AG10803 (cell line): ENCODE results near the gene LLCFC1.
"Not testable (repeated sequence)": the region's sequence is repeated elsewhere in the genome, so short reads cannot be mapped to it uniquely, and the experiment has no call there.

Source experiments
- DNase-seq: peaks from one replicate; pipeline ENCODE4 v3.0.0; 2010; ENCODE audit warnings: low read depth
- H3K4me3 ChIP-seq: 2 replicates; pipeline ENCODE4 v1.5.1; 2011; ENCODE audit warnings: mild to moderate bottlenecking, low read length, control low read depth
- TF ChIP-seq, protein P1 (sequence below): conservative IDR thresholded peaks from 2 replicates; pipeline ENCODE4 v1.5.1; 2011; ENCODE audit warnings: mild to moderate bottlenecking, low read length, control low read depth, inconsistent platforms

LLCFC1 gene

DNA sequence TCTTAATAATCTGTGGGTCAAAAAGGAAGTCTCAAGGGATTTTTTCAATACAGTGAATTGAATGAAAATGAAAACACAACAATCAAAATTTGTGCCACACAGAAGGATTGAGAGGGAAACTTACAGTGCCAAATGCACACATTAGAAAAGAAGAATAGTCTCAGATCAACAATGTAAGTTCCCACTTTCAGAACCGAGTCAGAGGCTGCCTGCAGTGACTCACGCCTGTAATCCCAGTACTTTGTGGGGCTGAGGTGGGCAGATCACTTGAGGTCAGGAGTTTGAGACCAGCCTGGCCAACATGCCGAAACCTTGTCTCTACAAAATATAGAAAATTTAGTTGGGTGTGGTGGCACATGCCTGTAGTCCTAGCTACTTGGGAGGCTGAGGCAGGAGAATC is 35.3 kb downstream of the LLCFC1 start:
- H3K4me3 ChIP-seq: no peak overlapping the region
- TF ChIP-seq, protein P1, sequence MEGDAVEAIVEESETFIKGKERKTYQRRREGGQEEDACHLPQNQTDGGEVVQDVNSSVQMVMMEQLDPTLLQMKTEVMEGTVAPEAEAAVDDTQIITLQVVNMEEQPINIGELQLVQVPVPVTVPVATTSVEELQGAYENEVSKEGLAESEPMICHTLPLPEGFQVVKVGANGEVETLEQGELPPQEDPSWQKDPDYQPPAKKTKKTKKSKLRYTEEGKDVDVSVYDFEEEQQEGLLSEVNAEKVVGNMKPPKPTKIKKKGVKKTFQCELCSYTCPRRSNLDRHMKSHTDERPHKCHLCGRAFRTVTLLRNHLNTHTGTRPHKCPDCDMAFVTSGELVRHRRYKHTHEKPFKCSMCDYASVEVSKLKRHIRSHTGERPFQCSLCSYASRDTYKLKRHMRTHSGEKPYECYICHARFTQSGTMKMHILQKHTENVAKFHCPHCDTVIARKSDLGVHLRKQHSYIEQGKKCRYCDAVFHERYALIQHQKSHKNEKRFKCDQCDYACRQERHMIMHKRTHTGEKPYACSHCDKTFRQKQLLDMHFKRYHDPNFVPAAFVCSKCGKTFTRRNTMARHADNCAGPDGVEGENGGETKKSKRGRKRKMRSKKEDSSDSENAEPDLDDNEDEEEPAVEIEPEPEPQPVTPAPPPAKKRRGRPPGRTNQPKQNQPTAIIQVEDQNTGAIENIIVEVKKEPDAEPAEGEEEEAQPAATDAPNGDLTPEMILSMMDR: no peak

GRCh38 chr7:142978402-142978801 is 39.1 kb downstream of the LLCFC1 start:
- not testable (repeated sequence) for DNase-seq, H3K4me3 ChIP-seq

More for the DNA sequence above, 35.3 kb downstream of the LLCFC1 start:
- DNase-seq: no peak

DNA sequence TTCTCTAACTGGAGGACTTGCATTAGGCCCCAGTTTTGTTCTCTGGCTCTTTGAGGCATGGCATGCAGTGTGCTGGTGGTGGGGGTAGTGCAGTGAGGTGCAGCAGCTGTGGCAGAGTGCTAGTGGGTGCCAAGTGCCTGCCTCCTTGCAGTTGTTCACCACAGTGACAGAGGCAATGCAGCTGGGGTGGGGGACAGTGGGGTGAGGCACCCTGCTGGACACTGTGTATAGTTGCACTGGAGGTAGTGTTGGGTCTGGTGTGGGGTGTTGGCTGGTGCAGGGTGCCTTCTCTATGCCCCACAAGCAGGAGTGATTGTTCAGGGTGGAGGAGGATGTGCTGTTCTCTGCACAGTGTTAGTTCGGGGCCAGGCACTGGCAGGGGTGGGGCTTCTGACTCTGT is 44.5 kb downstream of the LLCFC1 start:
- DNase-seq: no peak
- no peak overlapping the region for H3K4me3 ChIP-seq

GRCh38 chr7:142984297-142984696 is 45.0 kb downstream of the LLCFC1 start:
- DNase-seq: no peak
- TF ChIP-seq, protein P1: no peak

More for the DNA sequence above, 44.5 kb downstream of the LLCFC1 start:
- TF ChIP-seq, protein P1: no peak

More at GRCh38 chr7:142984297-142984696, 45.0 kb downstream of the LLCFC1 start:
- H3K4me3 ChIP-seq: no peak overlapping the region
